ENCODE data around the gene SULT1A1.

DNA sequence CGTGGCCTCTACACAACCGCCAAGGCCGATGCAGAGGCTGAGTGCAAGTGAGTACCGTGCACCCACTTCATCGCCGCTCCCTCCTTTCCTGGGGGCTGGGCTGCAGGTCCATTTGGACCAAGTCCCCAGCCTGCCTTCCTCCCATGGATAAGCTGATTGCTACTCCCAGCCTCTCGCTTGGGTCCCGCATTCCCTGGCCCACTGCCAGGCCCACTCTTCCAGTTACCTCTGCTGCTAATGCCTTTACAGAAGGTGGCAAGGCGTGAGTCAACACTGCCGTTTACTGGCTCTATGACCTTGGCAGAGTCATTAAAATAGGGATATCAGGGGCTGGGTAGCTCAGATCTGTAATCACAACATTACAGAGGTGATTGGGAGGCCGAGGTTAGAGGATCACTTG lies 24.2 kb downstream of the SULT1A1 start:
- TF ChIP-seq POLR2A (IDR thresholded peaks at IDR 0.05; ENCODE audit: low read length) (no peak), GATA1 (IDR thresholded peaks at IDR 0.05; ENCODE audit: low read depth, low read length) (no peak)

Measured in erythroblast (primary cell).